NCI-H1694 treated with DMSO at 0.1 percent for 48 hours (cell line): ENCODE measurements around the gene SCN11A.
"Not testable (repeated sequence)": the region's sequence is repeated elsewhere in the genome, so short reads cannot be mapped to it uniquely, and the experiment has no call there.

ENCODE experiments used
- DNase-seq: peaks from one replicate; lab custom pipeline; 2025; lab: John Stamatoyannopoulos, UW

Gene SCN11A

DNA sequence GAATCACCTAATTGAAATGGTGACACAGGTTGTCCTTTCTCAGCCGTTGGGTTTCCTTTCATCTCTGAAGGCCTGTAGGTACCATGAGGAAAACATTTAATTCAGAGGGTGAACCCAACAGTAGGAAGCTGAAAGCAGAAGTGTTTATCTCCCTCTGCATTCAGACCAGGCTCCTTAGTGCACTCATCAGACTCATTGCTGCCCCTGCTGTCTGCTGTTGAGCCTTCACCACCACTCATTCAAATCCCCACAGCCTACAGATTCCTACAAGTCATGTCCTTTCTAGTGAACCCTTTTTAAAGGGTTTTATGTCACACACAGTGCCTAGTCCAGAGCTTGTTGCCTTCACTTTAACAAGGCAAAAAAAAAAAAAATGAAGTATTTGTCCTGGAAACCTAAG is 13.5 kb upstream of the SCN11A start:
- DNase-seq: no peak

- DNase-seq: no peak
Measured at GRCh38 chr3:39064646-39065045, 12.9 kb upstream of the SCN11A start.

- no peak for DNase-seq
Measured at GRCh38 chr3:39063143-39063542, 11.4 kb upstream of the SCN11A start.

DNA sequence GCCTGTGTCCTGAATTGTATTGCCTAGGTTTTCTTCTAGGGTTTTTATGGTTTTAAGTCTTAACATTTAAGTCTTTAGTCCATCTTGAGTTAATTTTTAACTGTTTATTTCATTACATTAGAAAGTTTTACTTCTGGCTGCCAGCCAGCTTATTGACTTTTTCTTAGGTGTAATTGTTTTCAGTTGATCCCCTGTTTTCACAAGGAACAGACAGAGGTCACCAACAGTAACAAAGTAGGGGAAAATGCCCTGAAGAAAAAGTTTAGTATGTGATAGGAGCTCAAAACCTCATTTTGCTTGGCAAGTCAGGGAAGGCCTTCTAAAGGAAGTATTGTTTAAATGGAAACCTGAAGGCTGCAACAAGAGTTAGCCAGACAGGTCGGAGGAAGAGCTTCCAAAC is 10.4 kb upstream of the SCN11A start:
- no peak for DNase-seq

GRCh38 chr3:39061228-39061627 is 9.5 kb upstream of the SCN11A start:
- not testable (repeated sequence) for DNase-seq

DNA sequence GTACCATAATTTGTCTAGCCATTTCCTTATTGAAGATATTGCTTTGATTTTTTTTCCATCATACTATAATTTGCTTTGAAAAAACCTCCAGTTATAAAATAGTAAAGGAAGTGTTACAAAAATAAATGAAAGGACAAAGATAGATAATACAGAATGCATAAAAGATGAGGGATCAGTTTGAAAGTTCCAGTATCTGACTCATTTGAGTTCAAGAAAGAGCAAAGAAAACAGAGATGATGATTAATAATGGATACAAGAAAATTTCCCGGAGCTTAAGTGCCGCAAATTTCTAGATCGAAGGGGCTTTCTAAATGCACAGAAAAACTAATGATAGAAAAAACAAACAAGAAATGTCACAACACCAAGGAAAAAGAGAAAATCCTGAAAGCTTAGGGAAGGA is 4.4 kb upstream of the SCN11A start:
- no peak for DNase-seq

DNA sequence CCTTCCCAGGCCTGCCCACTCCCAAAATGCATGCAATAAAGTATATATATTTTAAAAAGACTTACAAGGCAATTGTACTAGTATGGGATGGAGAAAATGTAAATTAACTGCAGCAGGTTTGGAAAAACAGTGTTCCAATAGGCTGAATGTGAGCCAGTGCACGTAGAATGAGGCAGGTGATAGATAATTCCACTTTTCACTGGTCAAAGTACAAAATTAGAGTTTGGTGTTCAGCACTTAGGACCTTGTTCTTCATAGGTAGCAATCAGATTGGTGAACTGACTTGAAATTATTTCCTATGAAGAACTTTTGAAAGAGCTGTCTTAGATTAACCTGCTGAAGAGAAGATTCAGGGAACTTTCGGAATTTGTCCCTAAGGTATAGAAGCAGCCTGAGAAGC is 2.0 kb upstream of the SCN11A start:
- DNase-seq: no peak

GRCh38 chr3:39052583-39052982 is 839 bp upstream of the SCN11A start:
- DNase-seq: no peak

DNA sequence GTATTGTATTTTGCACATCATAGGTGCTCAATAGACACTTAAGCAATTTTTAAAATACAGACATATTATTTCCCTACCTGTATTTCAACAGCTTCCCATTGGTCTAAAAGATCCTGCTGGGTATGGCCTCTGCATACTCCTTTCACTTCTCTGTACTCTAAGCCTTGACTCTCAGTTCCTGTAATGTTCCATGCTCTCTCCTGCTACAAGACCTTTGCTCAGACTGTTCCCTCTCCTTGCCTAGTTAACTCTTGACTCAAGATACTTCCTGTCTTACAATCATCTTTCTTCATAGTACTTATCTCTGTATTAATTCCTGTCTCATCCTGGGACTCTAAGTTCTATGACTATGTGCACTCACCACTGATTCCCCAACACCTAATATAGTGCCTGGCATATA is 1.7 kb downstream of the SCN11A start:
- DNase-seq: no peak

GRCh38 chr3:39038165-39038564 is 13.6 kb downstream of the SCN11A start:
- no peak for DNase-seq

DNA sequence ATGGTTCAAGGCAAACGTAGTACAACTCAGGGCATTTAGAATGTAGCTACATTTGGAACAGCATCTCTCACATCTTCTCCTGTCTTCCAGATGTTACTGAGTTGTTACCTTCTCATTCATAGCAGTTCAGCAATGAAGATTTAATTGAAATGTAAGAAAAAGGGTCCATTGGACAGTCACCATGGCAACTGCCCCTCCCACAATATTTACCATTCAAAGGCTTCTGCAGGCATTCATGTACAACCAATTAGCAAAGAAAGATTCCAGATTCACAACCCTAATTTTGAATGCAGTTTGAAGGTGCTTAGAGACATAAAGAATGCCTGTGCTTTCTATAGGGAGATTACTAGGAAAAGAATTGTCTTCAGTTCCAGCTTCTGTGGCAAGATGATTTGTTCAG is 22.2 kb downstream of the SCN11A start:
- DNase-seq: no peak

DNA sequence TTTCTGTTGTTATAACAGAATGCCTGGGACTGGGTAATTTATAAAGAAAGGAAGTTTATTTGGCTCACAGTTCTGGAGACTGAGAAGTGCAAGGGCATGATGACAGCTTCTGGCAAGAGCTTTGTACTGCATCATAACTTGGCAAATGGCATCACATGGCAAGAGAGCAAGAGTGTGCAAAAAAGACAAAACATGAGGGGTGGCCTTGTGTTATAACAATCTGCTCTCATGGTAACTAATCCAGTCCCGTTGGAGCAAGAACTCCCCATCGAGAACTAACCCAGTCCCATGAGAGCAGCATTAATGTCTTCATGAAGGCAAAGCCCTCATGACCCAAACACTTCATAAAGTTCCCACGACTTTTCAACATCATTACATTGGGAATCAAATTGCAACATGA is 23.2 kb downstream of the SCN11A start:
- no peak for DNase-seq

GRCh38 chr3:39025222-39025970 is 26.3 kb downstream of the SCN11A start:
- no peak for DNase-seq

GRCh38 chr3:39024497-39024896 is 27.2 kb downstream of the SCN11A start:
- DNase-seq: no peak

DNA sequence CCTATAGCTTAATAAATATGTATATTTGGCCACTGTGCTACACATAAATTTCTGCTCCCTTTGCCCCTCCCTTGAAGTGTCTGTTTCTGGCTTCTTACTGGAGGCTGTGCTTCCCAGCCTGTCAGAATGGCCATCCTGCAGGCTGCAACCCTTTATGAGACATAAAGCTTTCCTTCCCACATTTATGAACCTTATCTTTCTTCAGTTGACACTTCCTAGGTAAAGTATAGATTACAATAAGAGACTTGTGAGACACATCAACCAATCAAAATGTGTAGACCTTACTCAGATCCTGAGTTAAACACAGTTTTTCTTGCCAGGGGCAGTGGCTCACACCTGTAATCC is 29.5 kb downstream of the SCN11A start:
- no peak for DNase-seq

- no peak for DNase-seq
Measured at GRCh38 chr3:39021465-39022285, 30.1 kb downstream of the SCN11A start.

- DNase-seq: no peak
Measured at GRCh38 chr3:39021029-39021428, 30.7 kb downstream of the SCN11A start.

DNA sequence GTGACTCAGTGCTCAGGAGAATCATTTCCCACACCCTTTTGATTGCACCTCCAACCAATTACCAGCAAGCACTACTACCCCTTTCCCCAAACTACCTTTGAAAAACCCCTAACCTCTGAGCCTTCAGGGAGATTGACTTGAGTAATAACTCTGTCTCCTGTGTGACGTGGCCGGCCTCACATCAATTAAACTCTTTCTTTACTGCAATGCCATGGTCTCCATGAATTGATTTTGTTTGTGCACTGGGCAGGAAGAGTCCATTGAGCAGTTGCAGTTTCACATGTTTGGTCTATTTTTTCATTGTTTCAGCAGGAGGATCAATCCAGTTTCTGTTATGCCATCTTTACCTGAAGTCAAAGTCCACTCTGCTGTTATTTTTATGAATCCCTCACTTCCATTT is 32.4 kb downstream of the SCN11A start:
- no peak for DNase-seq

DNA sequence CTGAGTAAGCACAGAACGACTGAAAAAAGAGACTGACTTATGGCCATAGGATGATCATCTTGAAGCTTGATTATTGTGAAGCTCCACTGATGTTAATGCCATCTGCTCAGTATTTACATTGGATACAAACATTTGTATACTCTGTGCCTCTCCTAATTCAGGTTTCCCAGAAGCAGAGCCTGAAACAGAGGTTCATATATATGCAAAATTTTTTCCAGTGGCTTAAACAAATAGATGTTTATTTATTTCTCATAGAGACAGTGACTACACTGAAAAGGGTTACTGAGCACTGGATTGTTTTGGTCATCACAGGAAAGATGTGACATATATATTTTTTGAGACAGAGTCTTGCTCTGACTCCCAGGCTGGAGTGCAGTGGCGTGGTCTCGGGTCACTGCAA is 36.3 kb downstream of the SCN11A start:
- DNase-seq: no peak

- DNase-seq: no peak
Measured at GRCh38 chr3:39013921-39014509, 37.7 kb downstream of the SCN11A start.

GRCh38 chr3:39013289-39013688 is 38.5 kb downstream of the SCN11A start:
- DNase-seq: no peak

DNA sequence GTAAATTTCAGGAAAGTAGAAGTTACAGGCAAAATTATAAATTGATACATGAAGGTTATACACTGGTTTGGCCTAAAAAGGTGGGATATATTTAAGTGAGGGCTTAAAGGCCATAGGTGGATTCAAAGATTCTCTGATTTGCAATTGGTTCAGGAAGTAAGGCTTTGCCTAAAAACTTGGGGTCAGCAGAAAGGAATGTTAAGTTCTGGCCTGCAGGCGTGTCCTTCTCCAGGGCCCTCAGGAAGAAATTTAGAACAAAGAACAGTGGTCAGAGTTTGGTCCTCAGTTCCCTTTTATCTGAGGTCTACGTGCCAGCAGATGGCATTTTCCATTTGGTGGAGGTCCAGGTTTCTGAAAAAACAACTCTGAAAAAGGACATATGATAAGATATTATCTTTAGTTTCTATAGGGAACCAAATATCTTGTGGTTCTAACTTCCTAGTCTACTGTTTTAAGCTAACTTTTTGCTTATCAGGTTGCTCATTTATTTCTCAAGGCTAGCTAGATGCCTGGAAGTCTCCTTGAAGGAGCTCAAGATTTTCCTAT is 40.5 kb downstream of the SCN11A start:
- DNase-seq: no peak

DNA sequence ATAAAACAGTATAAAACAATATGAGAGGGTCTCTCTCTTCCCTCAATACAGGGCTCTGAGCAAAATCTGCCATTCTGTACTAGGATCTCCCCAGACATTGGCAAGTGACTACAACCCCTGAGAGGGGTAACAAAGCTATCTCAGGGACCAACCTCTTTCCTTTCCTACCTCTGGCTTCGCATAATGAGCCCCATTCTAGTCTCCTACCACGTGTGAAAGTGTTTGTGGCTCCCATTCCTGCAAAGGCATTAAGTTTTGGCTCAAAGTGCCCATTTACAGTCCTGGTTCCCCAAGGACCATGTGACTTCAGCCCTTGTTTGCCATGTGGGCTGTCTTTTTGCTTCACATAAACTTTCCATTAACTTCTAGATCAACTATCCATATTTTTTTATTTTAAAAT is 46.4 kb downstream of the SCN11A start:
- no peak for DNase-seq
